Breast epithelium (tissue), 3 donors: ENCODE results near the gene COL23A1.

ENCODE experiments used
- CTCF ChIP-seq, 3 donors: fragments of 450-650 bp; IDR thresholded peaks; one replicate each; pipeline ENCODE4 v1.5.1; 2016 to 2017; ENCODE audit warnings: antibody characterized with exemption in 3 of 3, mild to moderate bottlenecking in 3 of 3, moderate library complexity in 3 of 3
- POLR2AphosphoS5 ChIP-seq, 3 donors: sonication (generic); formaldehyde crosslinking; IDR thresholded peaks; one replicate each; pipeline ENCODE4 v1.6.1; 2017; ENCODE audit warnings: antibody characterized with exemption in 3 of 3

GRCh38 chr5:178231539-178232123 lies 358.6 kb downstream of the COL23A1 start:
- TF ChIP-seq CTCF (IDR thresholded peaks at IDR 0.05) (no peak), POLR2AphosphoS5 (IDR thresholded peaks at IDR 0.05) (no peak)
